GM21360 (cell line): ENCODE measurements around the gene CDK4.

Experiments
- ATAC-seq: cut with Tn5 transposase; IDR thresholded peaks from one replicate; pipeline ENCODE4 v1.9.1; 2021; ENCODE audit warnings: mild to moderate bottlenecking, moderate library complexity; ENCODE audit not compliant: unreplicated experiment

Gene CDK4

DNA sequence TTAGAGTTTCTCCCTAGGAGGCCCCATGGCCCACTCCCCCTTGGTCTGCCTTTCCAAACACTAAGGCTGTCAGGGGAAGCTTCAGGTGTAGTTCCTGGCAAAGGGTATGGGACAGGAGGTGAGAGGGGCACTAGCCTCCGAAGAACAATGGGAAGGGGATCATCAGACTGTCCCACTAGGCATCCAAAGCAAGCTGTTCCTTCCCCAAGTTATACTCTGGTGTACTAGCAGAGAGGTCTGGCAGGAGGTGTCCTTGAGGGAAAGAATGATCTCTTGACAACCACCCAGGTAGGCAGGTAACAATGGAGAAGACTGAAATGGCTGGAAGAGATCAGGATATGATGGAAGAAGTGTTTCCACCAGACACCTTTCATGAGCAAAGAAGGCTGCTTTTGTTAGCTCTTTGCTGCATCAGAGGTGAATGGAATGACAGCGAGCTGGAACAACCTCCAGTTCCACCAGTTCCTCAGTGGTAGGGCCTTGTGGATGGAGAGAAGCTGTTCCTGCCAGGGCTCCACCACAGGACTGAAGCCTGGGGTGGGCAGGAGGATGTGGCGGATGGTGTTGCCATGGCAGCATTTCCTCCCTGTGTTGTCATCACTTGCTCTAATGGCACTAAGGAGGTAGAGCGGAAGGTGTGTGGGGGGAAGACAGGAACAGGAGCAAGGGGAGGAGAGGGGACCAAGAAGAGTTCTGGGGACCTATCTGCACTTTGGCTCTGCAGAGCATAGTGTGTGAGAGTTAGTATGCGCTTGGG lies 11.3 kb downstream of the CDK4 start:
- peak; percentile 41 for ATAC-seq

DNA sequence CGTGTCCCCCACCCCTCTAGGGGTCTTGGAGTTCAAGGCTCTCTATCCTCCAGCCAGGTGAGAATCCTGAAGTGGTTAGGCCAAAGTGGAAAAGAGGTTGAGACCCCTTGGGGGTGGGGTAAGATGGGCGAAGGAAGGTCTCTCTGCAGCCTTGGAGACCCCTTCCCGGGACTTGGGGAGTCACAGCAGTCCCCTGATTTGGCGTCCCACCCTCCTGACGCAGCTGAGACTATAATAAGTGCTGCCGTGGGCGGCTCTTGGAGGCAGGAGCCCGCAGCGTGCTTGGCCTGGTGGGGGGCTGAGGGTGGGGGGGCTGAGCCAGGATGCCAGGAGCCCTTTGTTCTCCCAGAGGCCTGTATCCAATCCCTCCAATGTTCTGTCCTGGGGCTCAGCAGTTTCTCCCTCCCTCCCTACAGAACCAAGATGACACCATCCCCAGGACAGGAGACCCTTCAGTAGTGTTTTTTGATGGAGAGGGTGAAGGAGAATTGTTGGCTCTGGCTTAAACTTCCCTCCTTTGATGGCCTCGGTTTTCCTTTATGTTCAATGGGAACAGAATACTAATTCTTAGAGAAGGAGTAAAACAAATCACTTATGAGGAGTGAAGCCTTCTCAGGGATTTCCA lies 12.1 kb downstream of the CDK4 start:
- ATAC-seq, result no peak

DNA sequence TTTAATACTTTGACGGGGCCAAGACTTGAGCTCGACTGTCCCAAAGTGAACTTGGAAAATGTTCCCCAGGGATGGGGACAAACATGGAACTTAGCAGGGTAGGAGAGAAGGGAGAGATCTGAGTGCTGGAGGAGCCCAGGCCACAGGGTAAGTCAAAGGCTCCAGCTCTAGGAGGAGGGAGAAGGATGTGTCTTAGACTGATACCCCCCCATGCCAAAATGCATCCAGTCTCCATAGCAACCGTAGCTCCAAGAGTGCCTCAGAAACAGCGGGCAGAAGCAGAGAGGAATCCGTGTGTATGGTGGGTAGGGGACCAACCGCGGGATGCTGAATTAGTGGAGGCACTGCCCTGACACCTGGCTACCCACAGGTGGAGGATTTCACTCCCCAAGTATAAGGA lies 12.7 kb downstream of the CDK4 start:
- no peak for ATAC-seq

DNA sequence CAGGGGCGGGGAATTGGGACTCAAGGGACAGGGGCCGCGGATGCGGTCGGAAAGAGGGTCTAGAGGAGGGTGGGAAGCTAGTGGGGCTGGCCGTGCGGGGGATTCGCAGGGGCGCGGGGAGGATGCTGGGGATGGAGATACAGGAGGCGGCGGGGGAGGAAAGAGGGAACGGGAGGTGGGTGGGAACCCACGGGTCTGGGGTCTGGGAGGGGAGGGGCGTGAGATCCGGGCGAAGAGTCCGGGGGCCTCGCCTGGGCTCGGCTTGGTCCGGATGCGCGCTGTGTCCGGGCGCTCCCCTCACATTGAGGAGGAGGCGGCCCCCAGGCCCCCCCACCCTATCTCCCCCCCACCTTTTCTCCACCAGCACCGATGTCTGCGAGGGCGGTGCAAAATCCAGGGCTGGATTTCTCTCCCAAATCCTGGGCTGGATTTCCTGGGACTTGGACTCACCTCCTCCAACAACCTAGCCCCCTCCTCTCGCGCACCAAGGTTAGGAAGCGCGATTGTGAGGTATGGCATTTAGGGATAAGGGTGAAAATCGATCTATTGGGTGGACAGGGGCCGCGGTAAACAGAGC lies 13.4 kb downstream of the CDK4 start, which contains the start of gene AGAP2:
Gene AGAP2 (minus strand): TSS at position 82 of the 577 bp plus-strand sequence. CDS start 496 bp downstream, outside the sequence.
- ATAC-seq, result no peak

DNA sequence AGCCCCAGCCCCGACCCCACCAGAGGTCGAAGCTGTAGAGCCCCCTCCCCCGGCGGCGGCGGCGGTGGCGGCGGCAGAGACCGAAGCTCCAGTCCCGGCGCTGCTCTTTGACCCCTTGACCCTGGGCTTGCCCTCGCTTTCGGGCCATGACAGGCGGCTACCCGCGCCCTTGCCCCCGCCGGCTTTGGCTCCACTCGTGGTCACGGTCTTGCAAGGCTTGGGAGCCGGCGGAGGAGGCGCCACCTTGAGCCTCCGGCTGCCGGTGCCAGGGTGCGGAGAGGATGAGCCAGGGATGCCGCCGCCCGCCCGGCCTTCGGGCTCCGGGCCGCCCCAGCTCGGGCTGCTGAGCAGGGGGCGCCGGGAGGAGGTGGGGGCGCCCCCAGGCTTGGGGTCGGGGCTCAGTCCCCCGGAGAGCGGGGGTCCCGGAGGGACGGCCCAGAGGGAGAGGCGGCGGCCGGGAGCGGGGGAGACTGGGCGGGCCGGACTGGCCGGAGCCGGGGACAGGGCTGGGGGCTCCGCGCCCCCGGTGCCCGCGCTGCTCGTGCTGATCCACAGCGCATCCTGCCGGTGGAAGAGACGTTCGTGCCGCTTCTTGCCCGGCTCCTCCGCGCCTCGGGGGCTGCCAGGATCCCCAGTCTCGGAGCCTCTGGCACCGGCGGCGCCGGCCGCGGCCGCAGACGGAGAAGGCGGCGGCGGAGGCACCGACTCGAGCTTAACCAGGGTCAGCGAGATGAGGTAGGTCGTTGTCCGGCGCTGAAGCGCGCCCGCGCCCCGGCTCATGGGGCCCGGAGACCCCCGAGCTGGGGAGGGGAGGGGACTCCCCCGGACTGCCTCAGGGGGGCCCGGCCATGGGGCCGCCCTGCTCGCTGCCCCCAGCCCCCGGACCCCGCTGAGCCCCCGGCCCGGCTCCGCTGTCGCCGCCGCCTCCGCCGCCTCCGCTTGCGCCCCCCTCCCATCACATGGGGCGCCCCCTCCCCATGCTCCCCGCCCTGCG lies 14.3 kb downstream of the CDK4 start:
- ATAC-seq, result no peak

- ATAC-seq, result no peak
Observed at GRCh38 chr12:57736741-57737466, 15.2 kb downstream of the CDK4 start.

DNA sequence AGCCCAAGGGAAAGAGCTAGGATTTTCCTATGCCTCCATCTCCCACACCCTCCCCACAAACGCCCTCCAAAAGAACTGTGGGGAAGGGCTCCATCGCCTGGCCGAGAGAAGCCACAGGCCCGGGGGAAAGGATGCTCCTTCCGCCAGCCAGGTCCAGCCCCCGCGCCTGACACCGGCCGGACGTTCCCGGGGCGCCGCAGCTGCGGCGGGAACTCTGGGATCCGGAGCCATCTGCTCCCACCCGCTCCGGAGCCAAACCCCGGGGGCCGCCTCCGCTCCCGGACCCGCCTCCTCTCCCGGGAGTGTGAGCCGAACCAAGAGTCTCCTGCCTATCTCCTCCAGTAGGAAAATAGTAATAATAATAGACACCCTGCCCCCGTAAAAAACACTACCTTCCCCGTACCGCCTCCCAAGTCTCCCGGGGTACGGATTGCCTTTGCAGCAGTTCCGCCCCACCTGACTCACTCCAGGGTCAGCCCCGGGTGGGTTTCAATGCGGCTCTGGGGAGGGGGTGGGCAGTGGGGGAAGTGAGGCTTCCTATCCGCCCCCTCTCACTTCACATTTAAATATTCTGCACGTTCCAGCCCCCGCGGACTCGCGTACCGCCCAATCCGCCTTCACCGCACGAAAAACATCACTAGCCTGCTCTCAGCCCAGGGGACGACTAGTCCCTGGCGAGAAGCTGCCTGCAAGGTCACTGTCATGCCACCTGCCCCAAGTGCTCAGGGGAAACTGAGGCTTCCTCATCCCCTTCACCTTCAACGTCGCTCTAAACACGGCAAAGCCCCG lies 16.0 kb downstream of the CDK4 start:
- ATAC-seq, result no peak

DNA sequence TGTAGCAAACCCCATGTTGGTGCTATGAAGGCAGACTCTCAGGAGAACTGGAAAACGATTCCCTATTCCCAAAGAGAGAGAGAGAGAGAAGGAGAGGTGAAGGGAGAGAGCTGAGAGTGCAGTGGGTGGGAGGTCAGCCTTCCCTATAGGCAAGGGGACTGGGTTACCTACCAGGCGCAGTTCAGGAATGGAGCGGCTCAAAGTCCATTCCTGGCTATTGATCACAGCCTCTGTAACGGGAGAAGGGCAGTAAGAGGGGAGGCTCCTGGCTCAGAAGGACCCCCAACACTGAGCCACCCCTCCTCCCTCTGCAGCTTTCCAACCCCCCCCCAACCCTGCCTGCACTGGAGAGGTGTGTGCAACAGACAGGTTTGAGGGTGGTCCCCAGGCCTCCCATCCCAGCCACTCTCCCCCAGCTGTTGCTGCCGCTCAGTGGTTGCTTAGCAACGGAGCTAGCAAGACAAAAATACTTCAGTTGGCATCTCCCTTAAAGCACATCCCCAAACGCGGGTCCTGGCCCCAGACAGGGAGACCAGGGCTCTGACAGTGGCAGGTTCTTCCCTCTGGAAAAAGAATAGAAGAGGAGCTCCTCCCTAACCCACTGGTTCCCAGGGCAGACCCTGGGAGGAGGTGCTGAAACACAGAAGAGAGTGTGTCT lies 16.8 kb downstream of the CDK4 start:
- no peak for ATAC-seq

DNA sequence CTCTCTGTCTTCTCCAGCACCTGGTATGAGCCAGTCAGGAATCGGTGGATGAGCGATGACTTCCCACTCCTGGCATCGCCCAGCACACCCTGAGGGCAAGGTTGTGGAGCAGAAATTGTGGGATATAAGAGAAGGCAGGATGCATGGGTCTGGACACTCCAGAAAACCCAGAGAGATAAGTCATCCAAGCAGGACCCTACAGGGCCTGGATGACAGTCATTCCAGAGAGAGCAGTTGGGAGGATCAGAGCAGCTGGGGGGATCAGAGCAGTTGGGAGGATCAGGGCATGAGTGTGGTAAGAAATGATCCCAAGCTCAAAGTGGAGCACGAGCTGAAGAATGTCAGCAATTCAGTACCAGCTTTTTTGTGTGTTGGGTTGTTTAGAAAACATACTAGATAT lies 17.5 kb downstream of the CDK4 start:
- no peak for ATAC-seq

- ATAC-seq, result no peak
Observed at GRCh38 chr12:57733928-57734327, 18.2 kb downstream of the CDK4 start.

DNA sequence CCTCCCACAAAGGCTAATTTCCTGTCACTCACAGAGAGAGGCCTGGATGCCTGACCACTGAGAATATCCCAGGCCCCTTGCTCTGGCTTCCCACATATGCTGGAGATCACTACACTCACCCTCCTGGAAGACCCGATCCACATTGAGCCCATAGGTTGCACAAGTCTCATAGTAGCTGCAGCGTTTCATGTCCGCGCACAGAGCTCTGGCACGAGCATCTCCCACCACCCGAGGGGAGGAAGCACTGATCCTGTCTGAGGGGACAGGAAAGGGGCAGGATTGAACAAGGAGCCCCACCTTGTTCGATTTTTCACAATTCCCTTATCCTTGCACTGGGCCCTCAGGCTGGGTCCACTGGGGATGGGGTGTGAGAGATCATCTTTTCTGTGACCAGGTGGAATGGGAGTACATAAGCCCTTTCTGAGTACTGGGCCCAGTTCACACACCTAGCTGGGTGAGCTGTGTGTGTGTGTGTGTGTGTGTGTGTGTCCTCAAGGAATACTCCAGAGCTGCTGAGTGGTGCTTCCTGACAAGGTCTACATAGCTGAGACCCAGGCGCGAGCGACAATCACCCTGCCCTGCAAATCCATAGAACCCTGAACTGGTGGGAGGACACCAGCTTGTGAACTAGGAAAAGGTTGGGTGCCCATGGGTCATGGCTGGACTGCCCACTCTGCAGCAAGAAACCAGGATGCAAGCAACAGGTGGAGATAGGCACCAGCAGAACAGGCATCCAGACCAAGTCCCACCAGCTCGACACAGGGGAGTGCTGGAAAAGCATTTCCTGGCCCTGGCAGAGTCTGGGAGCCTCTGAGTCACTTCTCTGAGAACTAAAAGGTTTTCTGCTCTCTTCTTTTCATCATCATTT lies 19.1 kb downstream of the CDK4 start:
- no peak for ATAC-seq

DNA sequence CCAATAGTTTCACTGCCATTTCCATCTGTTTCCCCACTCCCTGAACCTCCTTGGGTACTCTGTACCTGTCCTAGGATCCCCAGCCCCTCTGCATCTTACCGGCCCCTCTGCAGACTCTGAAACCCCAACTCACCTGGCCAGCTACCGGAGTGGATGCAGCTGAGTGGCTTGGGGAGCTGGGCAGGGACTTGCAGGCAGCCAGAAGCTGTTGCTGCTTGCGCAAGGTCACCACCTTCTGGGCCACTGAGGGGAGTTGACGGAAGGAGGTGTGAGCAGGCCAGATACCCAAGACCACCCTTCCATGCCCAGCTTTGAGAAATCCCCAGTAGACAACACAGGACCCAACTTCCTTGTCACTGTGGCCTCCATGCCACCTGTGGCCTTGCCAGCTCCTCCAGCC lies 19.8 kb downstream of the CDK4 start:
- no peak for ATAC-seq

DNA sequence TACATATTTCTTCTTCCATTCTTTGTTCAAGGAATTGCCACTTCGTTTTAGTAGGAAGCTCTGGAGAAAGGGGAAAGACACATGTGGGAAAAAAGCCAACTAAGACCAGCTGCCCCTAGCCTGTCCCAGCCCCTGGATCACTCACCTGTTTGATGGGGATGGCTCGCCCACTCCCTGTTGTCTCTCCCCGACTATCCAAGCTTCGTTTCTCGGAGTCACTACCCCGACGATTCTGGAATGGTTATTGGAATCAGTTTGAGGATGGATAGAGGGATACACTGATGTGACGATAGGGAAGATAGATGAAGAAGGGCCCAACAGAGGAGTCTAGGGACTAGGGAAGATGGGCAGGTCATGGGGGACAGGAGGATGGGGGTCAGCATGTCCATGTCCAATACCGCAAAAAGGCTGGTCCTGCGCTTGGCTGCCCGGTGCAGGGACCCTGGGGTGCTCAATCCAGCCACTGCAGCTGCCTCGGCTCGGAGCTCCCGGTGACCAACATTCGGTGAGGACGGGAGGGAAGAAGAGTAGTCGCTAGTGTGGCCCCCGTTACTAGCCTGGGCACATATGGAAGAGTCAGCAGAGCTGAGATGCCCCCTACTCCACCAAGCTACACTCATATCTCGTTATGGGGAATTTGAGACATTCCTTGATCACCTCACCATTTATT lies 20.6 kb downstream of the CDK4 start:
- no peak for ATAC-seq

DNA sequence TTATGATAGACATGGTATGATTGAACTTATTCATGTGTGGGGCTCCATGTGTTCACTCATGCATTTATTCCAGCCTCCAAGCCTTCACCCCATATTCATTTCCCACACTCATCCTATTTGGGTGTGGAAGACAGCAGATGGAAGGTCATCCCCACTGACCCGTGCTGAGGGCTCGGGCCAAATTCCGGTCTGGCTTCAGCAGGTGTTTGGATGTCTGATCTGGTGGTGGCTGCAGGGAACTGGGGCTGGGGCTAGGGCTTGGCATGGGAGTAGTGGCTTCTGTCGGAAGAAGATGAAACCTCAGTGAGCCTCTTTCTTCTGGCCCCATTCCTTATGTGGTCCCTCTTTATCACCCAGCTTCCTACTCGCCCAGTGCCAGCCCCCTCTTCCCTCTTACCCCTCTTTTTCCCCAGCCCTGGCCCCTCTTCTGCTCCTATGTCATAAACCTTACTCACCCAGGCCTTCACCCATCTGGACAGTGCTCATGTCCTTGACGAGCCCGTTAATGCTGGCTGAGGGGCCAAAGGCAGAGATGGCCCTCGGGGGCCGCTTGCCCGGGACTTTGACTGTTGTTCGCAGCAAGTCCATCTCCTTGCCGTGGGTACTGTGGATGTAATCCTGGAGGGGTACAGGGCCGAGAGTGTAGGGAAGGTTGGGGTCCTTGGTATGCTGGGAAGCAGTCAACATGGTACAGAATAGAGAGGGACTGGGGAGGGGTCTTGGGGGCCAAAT lies 21.6 kb downstream of the CDK4 start:
- no peak for ATAC-seq

DNA sequence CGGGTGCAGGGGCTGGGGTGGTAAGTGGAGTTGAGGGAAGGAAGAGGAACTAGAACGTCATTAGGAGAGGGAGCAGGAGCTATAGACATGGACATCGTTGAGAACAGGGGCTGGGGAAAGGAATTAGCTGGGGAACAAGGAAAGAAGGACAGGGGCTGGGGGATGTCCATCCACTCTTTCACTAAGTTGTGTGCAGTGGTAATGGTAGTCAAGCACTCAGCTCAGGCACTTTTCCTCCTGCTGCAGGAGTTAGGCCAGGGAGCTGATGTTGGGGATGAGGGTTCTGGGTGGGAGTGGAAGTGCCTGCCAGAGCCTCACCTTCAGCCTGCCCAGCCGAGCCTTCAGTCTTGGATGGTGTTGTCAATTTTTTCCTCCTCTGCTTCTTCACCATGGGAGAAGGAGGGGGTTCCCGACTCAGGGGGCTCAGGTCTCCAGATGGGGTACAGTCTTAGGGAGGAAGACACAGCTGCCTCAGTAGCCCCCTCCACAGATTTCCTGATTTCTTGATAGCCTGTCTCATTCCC lies 22.7 kb downstream of the CDK4 start:
- ATAC-seq, result no peak

DNA sequence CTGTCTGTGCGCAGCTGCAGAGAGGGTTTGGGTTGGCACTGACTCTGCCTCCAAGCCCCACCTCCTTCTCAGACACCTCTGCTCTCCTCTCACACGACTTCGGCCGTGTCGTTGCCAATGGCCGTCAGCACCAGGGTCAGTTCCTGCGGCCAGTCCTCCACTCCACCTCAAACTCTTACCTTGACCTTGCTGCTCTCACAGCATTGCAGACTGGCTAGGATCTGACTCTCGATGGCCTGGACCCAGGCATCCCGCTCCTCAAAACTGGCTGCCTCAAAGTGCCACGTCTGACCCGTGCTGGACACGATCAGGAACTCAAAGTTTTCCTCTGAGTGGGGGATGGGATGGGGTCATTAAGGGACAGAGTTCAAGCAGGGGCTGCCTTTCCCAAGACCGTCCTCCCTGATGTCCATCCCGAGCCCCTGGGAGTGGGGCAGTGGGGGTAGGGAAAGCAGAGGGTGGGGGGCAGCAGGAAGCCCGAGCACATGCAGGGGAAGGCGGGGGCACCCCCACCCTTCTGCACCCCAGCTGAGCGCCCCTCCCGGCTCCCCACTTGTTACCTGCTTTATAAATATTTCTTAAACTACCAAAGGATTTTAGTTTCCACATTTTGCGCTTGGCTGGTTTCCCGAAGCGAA lies 24.2 kb downstream of the CDK4 start:
- ATAC-seq, result no peak
